K562 (cell line): ENCODE data around the gene RNF103. TPM values are rescaled to one million over a fixed set of nuclear protein-coding genes. Genes with fewer than 3 reads are reported as not detected.

Experiments
- ATAC-seq: fragments of 200-7000 bp; cut with Tn5 transposase; 3 replicates; pipeline ENCODE4 v1.9.1; 2020; ENCODE audit warnings: moderate library complexity
- BruUV-seq: library from RNA; stranded (reverse); fragments of 400-500 nt; replicated peaks from 2 replicates; lab custom pipeline; 2021; lab: Mats Ljungman, UMichigan
- CTCF ChIA-PET: fragments of 300-600 bp; formaldehyde crosslinking; extraction: SDS; loops from one replicate; lab custom pipeline; 2021; ENCODE audit warnings: low intra/inter-chr PET ratio; lab: Yijun Ruan, JAX
- POLR2A ChIA-PET: fragments of 300-600, 350-650 bp; sonication (Branson Sonifier 250); formaldehyde crosslinking; extraction: SDS; loops from one replicate; lab custom pipeline; 2021; ENCODE audit warnings: antibody characterized with exemption, inconsistent platforms; lab: Yijun Ruan, JAX
- DNase-seq, 4 experiments: peaks; one replicate each; pipeline versions ENCODE4 v3.0.0 to v3.0.0-alpha.2; 2011 to 2018; ENCODE audit warnings: low spot score in 3 of 4, mixed read lengths in 3 of 4; ENCODE audit errors: extremely low read depth in 1 of 4
- FAIRE-seq: peaks from 2 replicates; lab custom pipeline; 2011; peaks lifted over from hg19 to GRCh38; lab: Jason Lieb, UNC
- H2AFZ ChIP-seq: 2 replicates; pipeline ENCODE4 v1.6.0; 2011; ENCODE audit warnings: low read depth, low read length, control low read depth, inconsistent platforms
- H3K27ac ChIP-seq: fragments of 200-600 bp; 3 replicates; pipeline ENCODE4 v1.8.0; 2011; ENCODE audit warnings: low read depth, mild to moderate bottlenecking, control low read depth, inconsistent platforms, low read length, moderate library complexity, mixed read lengths; ENCODE audit errors: extremely low read depth
- H3K27me3 ChIP-seq, 2 experiments: fragments of 300-600 bp in 1 of 2; 2 replicates in 1 of 2; 3 replicates in 1 of 2; pipeline versions ENCODE4 v1.6.0 to v1.8.0; 2011; ENCODE audit warnings: inconsistent platforms in 2 of 2, low read length in 2 of 2, mild to moderate bottlenecking in 1 of 2, mixed read lengths in 1 of 2, moderate library complexity in 1 of 2; ENCODE audit not compliant: control insufficient read depth in 2 of 2, insufficient read depth in 2 of 2
- H3K36me3 ChIP-seq: fragments of 300-600 bp; 3 replicates; pipeline ENCODE4 v1.8.0; 2011; ENCODE audit warnings: mild to moderate bottlenecking, low read length, inconsistent platforms; ENCODE audit not compliant: control insufficient read depth, insufficient read depth
- H3K4me1 ChIP-seq, 2 experiments: fragments of 200-600 bp in 1 of 2; replicated peaks in 1 of 2; 2 replicates in 1 of 2; 3 replicates in 1 of 2; pipeline versions ENCODE4 v1.5.1 to v1.8.0; 2011; ENCODE audit warnings: inconsistent platforms in 2 of 2, low read length in 2 of 2, mild to moderate bottlenecking in 1 of 2, mixed read lengths in 1 of 2, moderate library complexity in 1 of 2; ENCODE audit not compliant: control insufficient read depth in 2 of 2, insufficient read depth in 2 of 2
- H3K4me2 ChIP-seq: 2 replicates; pipeline ENCODE4 v1.6.1; 2011; ENCODE audit warnings: low read length, control low read depth, inconsistent platforms, mixed read lengths; ENCODE audit not compliant: insufficient read depth
- H3K4me3 ChIP-seq: fragments of 200-600 bp; sonication (generic), shearing (Covaris generic); 2 replicates; pipeline ENCODE4 v1.5.1; 2016; ENCODE audit warnings: control low read depth, inconsistent platforms
- H3K79me2 ChIP-seq: fragments of 200-600 bp; 3 replicates; pipeline ENCODE4 v1.8.0; 2011; ENCODE audit warnings: low read length, inconsistent platforms; ENCODE audit not compliant: control insufficient read depth, insufficient read depth
- H3K9ac ChIP-seq, 2 experiments: 2 replicates each; pipeline versions ENCODE4 v1.6.0 to v1.6.1; 2011; ENCODE audit warnings: low read depth in 2 of 2, low read length in 2 of 2, control low read depth in 1 of 2, inconsistent platforms in 1 of 2, mild to moderate bottlenecking in 1 of 2, mixed read lengths in 1 of 2; ENCODE audit not compliant: insufficient read depth in 1 of 2
- H3K9me1 ChIP-seq: one replicate; pipeline ENCODE4 v1.6.0; 2011; ENCODE audit warnings: inconsistent platforms, mild to moderate bottlenecking, low read length, moderate library complexity; ENCODE audit not compliant: control insufficient read depth, insufficient read depth
- H3K9me3 ChIP-seq: replicated peaks from 2 replicates; pipeline ENCODE4 v1.5.1; 2011; ENCODE audit warnings: low read depth, low read length, inconsistent platforms; ENCODE audit not compliant: control insufficient read depth, insufficient read depth
- H4K20me1 ChIP-seq: replicated peaks from 2 replicates; pipeline ENCODE4 v1.6.1; 2011; ENCODE audit warnings: low read length, inconsistent platforms, mixed read lengths; ENCODE audit not compliant: control insufficient read depth, insufficient read depth
- ASH1L ChIP-seq: fragments of 450-650 bp; IDR thresholded peaks from 2 replicates; pipeline ENCODE4 v1.6.1; 2018; ENCODE audit warnings: borderline replicate concordance, mild to moderate bottlenecking, low read depth; ENCODE audit not compliant: partially characterized antibody
- BRD4 ChIP-seq: fragments of 200-600 bp; sonication (generic); IDR thresholded peaks from 2 replicates; pipeline ENCODE4 v1.6.1; 2017; ENCODE audit warnings: inconsistent platforms
- CEBPB ChIP-seq: fragments of 450-650 bp; IDR thresholded peaks from 2 replicates; pipeline ENCODE4 v1.6.1; 2016; ENCODE audit warnings: missing genetic modification characterization, missing compliant biosample characterization
- CEBPG ChIP-seq, 3 experiments: fragments of 200-800 bp in 1 of 3; sonication (Bioruptor generic) in 1 of 3; sonication (generic) in 1 of 3; formaldehyde crosslinking in 1 of 3; IDR thresholded peaks in 2 of 3; conservative IDR thresholded peaks in 1 of 3; 2 replicates each; pipeline versions ENCODE4 v1.6.1 to v1.8.0; 2016 to 2022; ENCODE audit warnings: missing compliant biosample characterization in 2 of 3, missing genetic modification characterization in 2 of 3, mild to moderate bottlenecking in 1 of 3, missing genetic modification reagents in 1 of 3
- CHD1 ChIP-seq: fragments of 200-600 bp; sonication (generic); IDR thresholded peaks from one replicate; pipeline ENCODE4 v1.6.1; 2012; ENCODE audit warnings: mild to moderate bottlenecking, moderate library complexity, low read length, inconsistent platforms
- ELF4 ChIP-seq: fragments of 450-650 bp; formaldehyde crosslinking; IDR thresholded peaks from 2 replicates; pipeline ENCODE4 v1.4.0; 2022; ENCODE audit warnings: missing genetic modification characterization
- MTA1 ChIP-seq: fragments of 450-650 bp; IDR thresholded peaks from 2 replicates; pipeline ENCODE4 v1.6.1; 2017; ENCODE audit warnings: borderline replicate concordance
- NCOA6 ChIP-seq: fragments of 450-650 bp; IDR thresholded peaks from 2 replicates; pipeline ENCODE4 v1.6.1; 2017; ENCODE audit warnings: mild to moderate bottlenecking
- PTTG1 ChIP-seq: fragments of 450-650 bp; IDR thresholded peaks from 2 replicates; pipeline ENCODE4 v1.6.1; 2016; ENCODE audit warnings: low read depth, mild to moderate bottlenecking, missing genetic modification characterization, missing compliant biosample characterization
- RBM15 ChIP-seq: fragments of 200-400 bp; formaldehyde crosslinking; IDR thresholded peaks from 2 replicates; pipeline ENCODE4 v1.6.1; 2018; ENCODE audit warnings: mild to moderate bottlenecking, low read length, moderate library complexity; ENCODE audit not compliant: insufficient read depth
- SMARCA5 ChIP-seq: fragments of 450-650 bp; IDR thresholded peaks from 2 replicates; pipeline ENCODE4 v1.6.1; 2016
- SRF ChIP-seq, 2 experiments: fragments of 250-450, 450-650 bp in 1 of 2; sonication (Bioruptor Pico) in 1 of 2; sonication (generic) in 1 of 2; formaldehyde crosslinking; IDR thresholded peaks; 2 replicates each; pipeline versions ENCODE4 v1.5.0 to v1.5.1; 2020 to 2022; ENCODE audit warnings: mild to moderate bottlenecking in 1 of 2, missing genetic modification reagents in 1 of 2
- TEAD4 ChIP-seq, 2 experiments: sonication (generic) in 1 of 2; formaldehyde crosslinking in 1 of 2; IDR thresholded peaks; 2 replicates each; pipeline versions ENCODE4 v1.6.1 to v1.8.0; 2012 to 2022; ENCODE audit warnings: borderline replicate concordance in 1 of 2, inconsistent platforms in 1 of 2, low read length in 1 of 2, mild to moderate bottlenecking in 1 of 2, missing genetic modification reagents in 1 of 2
- USF1 ChIP-seq: sonication (generic); formaldehyde crosslinking; IDR thresholded peaks from 2 replicates; pipeline ENCODE4 v1.9.0; 2022; ENCODE audit warnings: mild to moderate bottlenecking, missing genetic modification reagents
- YBX1 ChIP-seq: fragments of 450-650 bp; IDR thresholded peaks from 2 replicates; pipeline ENCODE4 v1.7.1; 2016; ENCODE audit warnings: mild to moderate bottlenecking
- ZNF584 ChIP-seq: fragments of 200-800 bp; sonication (Bioruptor generic); IDR thresholded peaks from 2 replicates; pipeline ENCODE4 v1.6.1; 2016; ENCODE audit warnings: low read depth, mild to moderate bottlenecking, missing genetic modification characterization, missing compliant biosample characterization
- WGBS: fragments of 100-300 bp; shearing (Covaris generic); methylation state at CpG from one replicate; pipeline ENCODE4 v1.1.6; 2016; ENCODE audit warnings: low coverage, mixed read lengths; ENCODE audit not compliant: insufficient coverage; ENCODE audit errors: missing lambda C conversion rate; 5-methylcytosine and 5-hydroxymethylcytosine counted together
- in situ Hi-C: fragments of 300-500 bp; cut with MboI; formaldehyde crosslinking; loops from 4 replicates; pipeline ENCODE4 v1.15.0; 2018; ENCODE audit warnings: inconsistent platforms, mixed read lengths
- intact Hi-C: fragments of 100-400 bp; cut with micrococcal nuclease; formaldehyde crosslinking; loops from 2 replicates; pipeline ENCODE4 v1.14.2; 2022
- polyA plus RNA-seq, 8 experiments: library from polyadenylated mRNA; depleted of rRNA in 4 of 8; stranded (reverse) in 5 of 8; unstranded in 3 of 8; fragments of >200 nt; fragmentation: Nextera tagmentation in 2 of 8; fragmentation: Illumina TruSeq in 1 of 8; extraction: Ambion mirVana in 2 of 8; extraction: Trizol in 1 of 8; gene quantifications; 2 replicates each; pipeline versions ENCODE4 v1.2.1 to v1.2.3, GENCODE V29; 2011 to 2014; ENCODE audit warnings: inconsistent platforms in 1 of 8, missing spikeins in 1 of 8
- total RNA-seq, 7 experiments: library from RNA; depleted of rRNA in 6 of 7; stranded (reverse); fragments of >200 nt in 6 of 7; fragmentation: Illumina TruSeq in 2 of 7; extraction: Trizol in 2 of 7; gene quantifications; 2 replicates each; pipeline versions ENCODE4 v1.2.1 to v1.2.3, GENCODE V29; 2011 to 2021; ENCODE audit warnings: low replicate concordance in 1 of 7
- TF ChIP-seq, protein P1 (sequence below): fragments of 450-650 bp; IDR thresholded peaks from 2 replicates; pipeline ENCODE4 v1.6.1; 2018; ENCODE audit not compliant: partially characterized antibody
- TF ChIP-seq, protein P2 (sequence below): fragments of 450-650 bp; formaldehyde crosslinking; IDR thresholded peaks from 2 replicates; pipeline ENCODE4 v1.4.0; 2020; ENCODE audit warnings: mild to moderate bottlenecking, moderate library complexity

RNF103 gene
- total and polyA plus RNA-seq, 9 of the 15 experiments (the other 6 are each of a cell fraction or from before 2014, with no cell fraction given) = 1.2 to 6.8 (median 4.6) TPM

DNA sequence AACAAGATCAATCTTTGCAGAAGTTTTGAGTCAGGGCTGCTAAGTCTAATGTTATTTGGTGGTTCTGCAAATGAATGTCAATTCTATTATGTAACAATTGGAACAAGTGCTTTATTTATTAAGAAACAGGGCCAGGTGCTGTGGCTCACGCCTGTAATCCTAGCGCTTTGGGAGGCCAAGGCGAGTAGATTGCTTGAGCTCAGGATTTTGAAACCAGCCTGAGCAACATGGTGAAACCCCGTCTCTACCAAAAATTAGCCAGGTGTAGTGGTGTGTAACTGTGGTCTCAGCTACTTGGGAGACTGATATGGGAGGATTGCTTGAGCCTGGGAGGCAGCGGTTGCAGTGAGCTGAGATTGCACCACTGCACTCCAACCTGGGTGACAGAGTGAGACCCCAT, 13.2 kb upstream of the RNF103 start:
- intact Hi-C loops = no loop called here
- no peak for DNase-seq
- no peak overlapping the region for H3K4me2 ChIP-seq
- TF ChIP-seq CEBPB (tag) (no peak), USF1 (CRISPR knock-in tag) (no peak), ZNF584 (CRISPR knock-in tag) (no peak), SRF (CRISPR knock-in tag; IDR thresholded peaks at IDR 0.05) (no peak), CEBPG (CRISPR knock-in tag; IDR thresholded peaks at IDR 0.05) (no peak), CEBPG (tag; conservative IDR thresholded peaks at IDR 0.05 in 1 of 2, IDR thresholded peaks at IDR 0.05 in 1 of 2) (no peak), RBM15 (no peak), ASH1L (no peak), PTTG1 (tag) (no peak), ELF4 (CRISPR knock-in tag) (no peak), MTA1 (no peak), YBX1 (no peak), CHD1 (no peak), SMARCA5 (no peak), TEAD4 (IDR thresholded peaks at IDR 0.05; ENCODE audit: low read length) (no peak), TEAD4 (CRISPR knock-in tag; IDR thresholded peaks at IDR 0.05; ENCODE audit: borderline replicate concordance) (no peak), BRD4 (no peak), NCOA6 (no peak)
- TF ChIP-seq, protein P1, sequence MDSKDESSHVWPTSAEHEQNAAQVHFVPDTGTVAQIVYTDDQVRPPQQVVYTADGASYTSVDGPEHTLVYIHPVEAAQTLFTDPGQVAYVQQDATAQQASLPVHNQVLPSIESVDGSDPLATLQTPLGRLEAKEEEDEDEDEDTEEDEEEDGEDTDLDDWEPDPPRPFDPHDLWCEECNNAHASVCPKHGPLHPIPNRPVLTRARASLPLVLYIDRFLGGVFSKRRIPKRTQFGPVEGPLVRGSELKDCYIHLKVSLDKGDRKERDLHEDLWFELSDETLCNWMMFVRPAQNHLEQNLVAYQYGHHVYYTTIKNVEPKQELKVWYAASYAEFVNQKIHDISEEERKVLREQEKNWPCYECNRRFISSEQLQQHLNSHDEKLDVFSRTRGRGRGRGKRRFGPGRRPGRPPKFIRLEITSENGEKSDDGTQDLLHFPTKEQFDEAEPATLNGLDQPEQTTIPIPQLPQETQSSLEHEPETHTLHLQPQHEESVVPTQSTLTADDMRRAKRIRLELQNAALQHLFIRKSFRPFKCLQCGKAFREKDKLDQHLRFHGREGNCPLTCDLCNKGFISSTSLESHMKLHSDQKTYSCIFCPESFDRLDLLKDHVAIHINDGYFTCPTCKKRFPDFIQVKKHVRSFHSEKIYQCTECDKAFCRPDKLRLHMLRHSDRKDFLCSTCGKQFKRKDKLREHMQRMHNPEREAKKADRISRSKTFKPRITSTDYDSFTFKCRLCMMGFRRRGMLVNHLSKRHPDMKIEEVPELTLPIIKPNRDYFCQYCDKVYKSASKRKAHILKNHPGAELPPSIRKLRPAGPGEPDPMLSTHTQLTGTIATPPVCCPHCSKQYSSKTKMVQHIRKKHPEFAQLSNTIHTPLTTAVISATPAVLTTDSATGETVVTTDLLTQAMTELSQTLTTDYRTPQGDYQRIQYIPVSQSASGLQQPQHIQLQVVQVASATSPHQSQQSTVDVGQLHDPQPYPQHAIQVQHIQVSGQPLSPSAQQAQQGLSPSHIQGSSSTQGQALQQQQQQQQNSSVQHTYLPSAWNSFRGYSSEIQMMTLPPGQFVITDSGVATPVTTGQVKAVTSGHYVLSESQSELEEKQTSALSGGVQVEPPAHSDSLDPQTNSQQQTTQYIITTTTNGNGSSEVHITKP = no peak
- TF ChIP-seq, protein P2, sequence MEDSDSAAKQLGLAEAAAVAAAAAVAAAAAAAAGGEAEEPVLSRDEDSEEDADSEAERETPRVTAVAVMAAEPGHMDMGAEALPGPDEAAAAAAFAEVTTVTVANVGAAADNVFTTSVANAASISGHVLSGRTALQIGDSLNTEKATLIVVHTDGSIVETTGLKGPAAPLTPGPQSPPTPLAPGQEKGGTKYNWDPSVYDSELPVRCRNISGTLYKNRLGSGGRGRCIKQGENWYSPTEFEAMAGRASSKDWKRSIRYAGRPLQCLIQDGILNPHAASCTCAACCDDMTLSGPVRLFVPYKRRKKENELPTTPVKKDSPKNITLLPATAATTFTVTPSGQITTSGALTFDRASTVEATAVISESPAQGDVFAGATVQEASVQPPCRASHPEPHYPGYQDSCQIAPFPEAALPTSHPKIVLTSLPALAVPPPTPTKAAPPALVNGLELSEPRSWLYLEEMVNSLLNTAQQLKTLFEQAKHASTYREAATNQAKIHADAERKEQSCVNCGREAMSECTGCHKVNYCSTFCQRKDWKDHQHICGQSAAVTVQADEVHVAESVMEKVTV (CRISPR knock-in tag) = no peak

More for the DNA sequence above, 13.2 kb upstream of the RNF103 start:
- ChIA-PET CTCF (no interaction called here), POLR2A (no interaction called here)
- H3K36me3 ChIP-seq = no peaks in the 10 kb centered on the region
- H3K4me3 ChIP-seq = no peak overlapping the region
- H3K27me3 ChIP-seq = no peaks in the 10 kb centered on the region
- 0 out of 5 replicates have a peak, but pooled peaks cover 0 to 3% of the 10 kb centered on the region in 2 experiments for H3K4me1 ChIP-seq
- BruUV-seq = no TSS peak
- in situ Hi-C loops = no loop called here
- no peaks in the 10 kb centered on the region for H4K20me1 ChIP-seq
- FAIRE-seq (no peak), ATAC-seq (no peak)
- no peak overlapping the region for H2AFZ ChIP-seq
- WGBS = 21% methylated on average over 5 of the region's 5 CpGs
- H3K27ac ChIP-seq = no peak overlapping the region
- H3K79me2 ChIP-seq = no peaks in the 10 kb centered on the region
- no peak overlapping the region for H3K9ac ChIP-seq
- H3K9me1 ChIP-seq = no peaks in the 10 kb centered on the region
- no peaks in the 10 kb centered on the region for H3K9me3 ChIP-seq
